Measurements from ENCODE around the gene PLEKHM1.

Gene PLEKHM1

GRCh38 chr17:45394913-45395568 lies 95.5 kb downstream of the PLEKHM1 start:
- DNase-seq (ENCODE audit: low read depth), result peak; percentile 91
- peak overlapping the region; percentile 39 for H3K4me3 ChIP-seq (ENCODE audit: low read depth, low read length)
- TF ChIP-seq, protein P1, sequence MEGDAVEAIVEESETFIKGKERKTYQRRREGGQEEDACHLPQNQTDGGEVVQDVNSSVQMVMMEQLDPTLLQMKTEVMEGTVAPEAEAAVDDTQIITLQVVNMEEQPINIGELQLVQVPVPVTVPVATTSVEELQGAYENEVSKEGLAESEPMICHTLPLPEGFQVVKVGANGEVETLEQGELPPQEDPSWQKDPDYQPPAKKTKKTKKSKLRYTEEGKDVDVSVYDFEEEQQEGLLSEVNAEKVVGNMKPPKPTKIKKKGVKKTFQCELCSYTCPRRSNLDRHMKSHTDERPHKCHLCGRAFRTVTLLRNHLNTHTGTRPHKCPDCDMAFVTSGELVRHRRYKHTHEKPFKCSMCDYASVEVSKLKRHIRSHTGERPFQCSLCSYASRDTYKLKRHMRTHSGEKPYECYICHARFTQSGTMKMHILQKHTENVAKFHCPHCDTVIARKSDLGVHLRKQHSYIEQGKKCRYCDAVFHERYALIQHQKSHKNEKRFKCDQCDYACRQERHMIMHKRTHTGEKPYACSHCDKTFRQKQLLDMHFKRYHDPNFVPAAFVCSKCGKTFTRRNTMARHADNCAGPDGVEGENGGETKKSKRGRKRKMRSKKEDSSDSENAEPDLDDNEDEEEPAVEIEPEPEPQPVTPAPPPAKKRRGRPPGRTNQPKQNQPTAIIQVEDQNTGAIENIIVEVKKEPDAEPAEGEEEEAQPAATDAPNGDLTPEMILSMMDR (conservative IDR thresholded peaks at IDR 0.05; ENCODE audit: low read depth, low read length), result peak; percentile 80

DNA sequence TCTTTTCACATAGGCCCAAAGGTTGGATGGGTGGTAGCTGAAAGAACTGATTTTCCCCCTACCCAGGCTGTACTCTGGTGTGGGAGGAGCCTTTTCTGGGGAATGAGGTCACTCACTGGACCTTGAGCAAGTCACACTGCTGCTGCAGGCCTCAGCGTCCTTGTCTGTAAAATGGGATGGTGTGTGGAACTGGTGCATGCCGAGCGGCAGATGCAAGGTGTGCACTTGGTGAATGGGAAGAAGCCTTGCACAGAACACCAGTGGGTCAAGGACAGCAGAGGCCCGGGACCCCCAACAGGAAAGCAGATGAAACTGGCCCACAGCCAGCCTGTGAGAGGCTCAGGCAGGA lies 96.0 kb downstream of the PLEKHM1 start:
- H3K4me3 ChIP-seq (ENCODE audit: low read depth, low read length), result no peak overlapping the region
- TF ChIP-seq, protein P1 (conservative IDR thresholded peaks at IDR 0.05; ENCODE audit: low read depth, low read length), result no peak
- no peak for DNase-seq (ENCODE audit: low read depth)

GRCh38 chr17:45394091-45394490 lies 96.4 kb downstream of the PLEKHM1 start:
- TF ChIP-seq, protein P1 (conservative IDR thresholded peaks at IDR 0.05; ENCODE audit: low read depth, low read length), result no peak
- no peak overlapping the region for H3K4me3 ChIP-seq (ENCODE audit: low read depth, low read length)
- no peak for DNase-seq (ENCODE audit: low read depth)

- DNase-seq (ENCODE audit: low read depth), result no peak
- TF ChIP-seq, protein P1 (conservative IDR thresholded peaks at IDR 0.05; ENCODE audit: low read depth, low read length), result no peak
- H3K4me3 ChIP-seq (ENCODE audit: low read depth, low read length), result no peak overlapping the region
Measured at GRCh38 chr17:45393411-45393810, 97.1 kb downstream of the PLEKHM1 start.

DNA sequence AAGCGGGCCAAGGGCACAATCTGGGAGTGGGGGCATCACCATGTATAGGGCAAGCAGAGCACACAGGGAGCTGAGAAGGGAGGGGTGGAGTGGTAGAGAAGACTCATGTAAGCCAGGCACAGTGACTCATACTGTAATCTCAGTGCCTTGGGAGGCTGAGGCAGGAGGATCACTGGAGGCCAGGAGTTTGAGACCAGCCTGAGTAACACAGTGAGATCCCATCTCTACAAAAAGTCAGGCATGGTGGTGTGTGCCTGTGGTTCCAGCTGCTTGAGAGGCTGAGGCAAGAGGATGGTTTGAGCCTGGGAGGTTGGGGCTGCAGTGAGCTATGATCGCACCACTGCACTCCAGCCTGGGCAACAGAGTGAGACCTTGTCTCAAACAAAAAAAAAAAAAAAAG lies 98.6 kb downstream of the PLEKHM1 start:
- DNase-seq (ENCODE audit: low read depth), result no peak
- TF ChIP-seq, protein P1 (conservative IDR thresholded peaks at IDR 0.05; ENCODE audit: low read depth, low read length), result no peak
- H3K4me3 ChIP-seq (ENCODE audit: low read depth, low read length), result no peak overlapping the region

- no peak overlapping the region for H3K4me3 ChIP-seq (ENCODE audit: low read depth, low read length)
- TF ChIP-seq, protein P1 (conservative IDR thresholded peaks at IDR 0.05; ENCODE audit: low read depth, low read length), result no peak
- DNase-seq (ENCODE audit: low read depth), result no peak
Measured at GRCh38 chr17:45391291-45391690, 99.2 kb downstream of the PLEKHM1 start.

GRCh38 chr17:45389354-45389753 lies 101.2 kb downstream of the PLEKHM1 start:
- no peak overlapping the region for H3K4me3 ChIP-seq (ENCODE audit: low read depth, low read length)
- no peak for DNase-seq (ENCODE audit: low read depth)
- TF ChIP-seq, protein P1 (conservative IDR thresholded peaks at IDR 0.05; ENCODE audit: low read depth, low read length), result no peak
